SHP77 treated with DMSO at 0.1 percent for 48 hours (cell line): Measurements from ENCODE around the gene SMIM13.

Experiments used
- DNase-seq: peaks from one replicate; lab custom pipeline; 2025; lab: John Stamatoyannopoulos, UW

Gene SMIM13

GRCh38 chr6:11093626-11094410 lies at the start of gene SMIM13:
TSS of gene SMIM13 (plus strand) at chr6:11093834. CDS start at chr6:11094314, 480 bp downstream.
- peak; percentile 88 for DNase-seq

- no peak for DNase-seq
Observed at GRCh38 chr6:11043961-11044711, 49.5 kb upstream of the SMIM13 start, which contains the start of gene ELOVL2. TSS of gene ELOVL2 (minus strand) at chr6:11044305. CDS start at chr6:11044230, 75 bp downstream.

GRCh38 chr6:11044712-11045167 lies 48.9 kb upstream of the SMIM13 start:
- no peak for DNase-seq

GRCh38 chr6:11050731-11051130 lies 42.9 kb upstream of the SMIM13 start:
- DNase-seq, result no peak

GRCh38 chr6:11053307-11053706 lies 40.3 kb upstream of the SMIM13 start:
- DNase-seq, result no peak

GRCh38 chr6:11054722-11055121 lies 38.9 kb upstream of the SMIM13 start:
- DNase-seq, result no peak

- DNase-seq, result no peak
Observed at GRCh38 chr6:11055127-11055627, 38.5 kb upstream of the SMIM13 start.

GRCh38 chr6:11056871-11057270 lies 36.8 kb upstream of the SMIM13 start:
- DNase-seq, result no peak

- DNase-seq, result no peak
Observed at GRCh38 chr6:11058406-11058805, 35.2 kb upstream of the SMIM13 start.

GRCh38 chr6:11062083-11062482 lies 31.6 kb upstream of the SMIM13 start:
- DNase-seq, result no peak

- DNase-seq, result no peak
Observed at GRCh38 chr6:11062715-11063114, 30.9 kb upstream of the SMIM13 start.

- DNase-seq, result no peak
Observed at GRCh38 chr6:11064836-11065235, 28.8 kb upstream of the SMIM13 start.

- DNase-seq, result no peak
Observed at GRCh38 chr6:11065436-11066202, 28.0 kb upstream of the SMIM13 start.

- DNase-seq, result no peak
Observed at GRCh38 chr6:11066505-11067347, 26.9 kb upstream of the SMIM13 start.

GRCh38 chr6:11067348-11067747 lies 26.3 kb upstream of the SMIM13 start:
- DNase-seq, result no peak

- DNase-seq, result no peak
Observed at GRCh38 chr6:11069760-11070159, 23.9 kb upstream of the SMIM13 start.

- DNase-seq, result no peak
Observed at GRCh38 chr6:11072101-11072500, 21.5 kb upstream of the SMIM13 start.

- no peak for DNase-seq
Observed at GRCh38 chr6:11076540-11076939, 17.1 kb upstream of the SMIM13 start.

- DNase-seq, result no peak
Observed at GRCh38 chr6:11078266-11078665, 15.4 kb upstream of the SMIM13 start.

GRCh38 chr6:11080296-11080695 lies 13.3 kb upstream of the SMIM13 start:
- no peak for DNase-seq

- no peak for DNase-seq
Observed at GRCh38 chr6:11083491-11083890, 10.1 kb upstream of the SMIM13 start.
